Colonic mucosa (tissue), 4 donors: ENCODE measurements around the gene COA8. TPM values are rescaled to one million over a fixed set of nuclear protein-coding genes. Genes with fewer than 3 reads are reported as not detected.

Source experiments
- DNase-seq: peaks from one replicate; pipeline ENCODE4 v3.0.0-alpha.2; 2020
- H3K27ac ChIP-seq: fragments of 200-600 bp; one replicate; pipeline ENCODE4 v1.8.0; 2021
- H3K27me3 ChIP-seq: fragments of 200-600 bp; one replicate; pipeline ENCODE4 v1.8.0; 2021
- H3K36me3 ChIP-seq: fragments of 200-600 bp; one replicate; pipeline ENCODE4 v1.8.0; 2021
- H3K4me1 ChIP-seq: fragments of 200-600 bp; one replicate; pipeline ENCODE4 v1.8.0; 2021; ENCODE audit warnings: mild to moderate bottlenecking
- H3K4me3 ChIP-seq: fragments of 200-600 bp; one replicate; pipeline ENCODE4 v1.8.0; 2021
- H3K9ac ChIP-seq, 2 donors: one replicate each; pipeline ENCODE4 v1.7.0; 2013; ENCODE audit warnings: control low read depth in 2 of 2, low read depth in 2 of 2, low read length in 2 of 2
- H3K9me3 ChIP-seq: fragments of 200-600 bp; one replicate; pipeline ENCODE4 v1.8.0; 2021
- CTCF ChIP-seq: fragments of 200-600 bp; IDR thresholded peaks from one replicate; pipeline ENCODE4 v1.8.0; 2022; ENCODE audit warnings: antibody characterized with exemption, mild to moderate bottlenecking
- intact Hi-C: fragments of 100-400 bp; cut with DNase I; formaldehyde crosslinking; loops from one replicate; pipeline ENCODE4 v1.14.1; 2022
- total RNA-seq, 2 donors: library from RNA; stranded (reverse); fragmentation: NEBNext Ultra II Directional in 1 of 2; extraction: Animal tissue kit (Norgen Biotek cat#: 25700) in 1 of 2; gene quantifications; one replicate each; pipeline ENCODE4 v1.2.1, GENCODE V29; 2021
- donor health status: healthy.
- donor health status: DM: no; HTN: no; CAD: no.
- donor health status: DM: no; HTN: no; CAD: no.

COA8 gene
- total RNA-seq, 2 donors from 2014 or later, result 37.1 to 41.5 TPM

GRCh38 chr14:103563226-103563620, 463 bp downstream of the COA8 start:
- Histone ChIP-seq H3K36me3 (no peaks in the 10 kb centered on the region), H3K4me3 (peak overlapping the region; percentile 99), H3K27me3 (no peaks in the 10 kb centered on the region), H3K4me1 (peaks cover 9% of the 10 kb centered on the region), H3K9me3 (no peaks in the 10 kb centered on the region), H3K9ac (peak overlapping the region; percentile 90 to 97), H3K27ac (peak overlapping the region; percentile 93)
- no peak for DNase-seq
- TF ChIP-seq CTCF, result no peak
- intact Hi-C loops, result no loop called here

GRCh38 chr14:103563844-103564505, 1.2 kb downstream of the COA8 start:
- H3K9me3 ChIP-seq, result no peaks in the 10 kb centered on the region
- H3K27ac ChIP-seq, result no peak overlapping the region
- no peak for TF ChIP-seq CTCF
- no peak for DNase-seq
- no peaks in the 10 kb centered on the region for H3K27me3 ChIP-seq
- H3K4me3 ChIP-seq, result peak overlapping the region; percentile 99
- peak overlapping the region in 1 of 2 donors; percentile 97 for H3K9ac ChIP-seq
- intact Hi-C loops, result no loop called here
- H3K36me3 ChIP-seq, result no peaks in the 10 kb centered on the region
- peaks cover 9% of the 10 kb centered on the region for H3K4me1 ChIP-seq

GRCh38 chr14:103568952-103569351, 6.2 kb downstream of the COA8 start:
- no peak overlapping the region for H3K27ac ChIP-seq
- no peaks in the 10 kb centered on the region for H3K9me3 ChIP-seq
- H3K27me3 ChIP-seq, result no peaks in the 10 kb centered on the region
- no peak overlapping the region for H3K4me3 ChIP-seq
- intact Hi-C loops, result loop anchor here (5.0 kb wide), 1 partner anchor 63 kb away; no protein-coding TSS in a partner anchor
- no peak for TF ChIP-seq CTCF
- H3K4me1 ChIP-seq, result no peaks in the 10 kb centered on the region
- H3K9ac ChIP-seq, result no peak overlapping the region
- no peak for DNase-seq
- no peaks in the 10 kb centered on the region for H3K36me3 ChIP-seq

- H3K9ac ChIP-seq, result no peak overlapping the region
- H3K27me3 ChIP-seq, result no peaks in the 10 kb centered on the region
- H3K9me3 ChIP-seq, result no peaks in the 10 kb centered on the region
- H3K4me1 ChIP-seq, result no peaks in the 10 kb centered on the region
- intact Hi-C loops, result loop anchor here (5.0 kb wide), 1 partner anchor 63 kb away; no protein-coding TSS in a partner anchor
- TF ChIP-seq CTCF, result no peak
- DNase-seq, result no peak
- no peak overlapping the region for H3K4me3 ChIP-seq
- no peak overlapping the region for H3K27ac ChIP-seq
- no peaks in the 10 kb centered on the region for H3K36me3 ChIP-seq
Measured at GRCh38 chr14:103569408-103569807, 6.6 kb downstream of the COA8 start.

- H3K27me3 ChIP-seq, result no peaks in the 10 kb centered on the region
- TF ChIP-seq CTCF, result no peak
- intact Hi-C loops, result loop anchor here (5.0 kb wide), 1 partner anchor 103 kb away; no protein-coding TSS in a partner anchor
- H3K9ac ChIP-seq, result no peak overlapping the region
- no peak for DNase-seq
- H3K27ac ChIP-seq, result no peak overlapping the region
- no peaks in the 10 kb centered on the region for H3K9me3 ChIP-seq
- no peak overlapping the region for H3K4me3 ChIP-seq
- H3K4me1 ChIP-seq, result peaks cover 6% of the 10 kb centered on the region
- no peaks in the 10 kb centered on the region for H3K36me3 ChIP-seq
Measured at GRCh38 chr14:103574104-103574503, 11.3 kb downstream of the COA8 start.
